ENCODE measurements around the gene CSRNP3.

CSRNP3 gene

DNA sequence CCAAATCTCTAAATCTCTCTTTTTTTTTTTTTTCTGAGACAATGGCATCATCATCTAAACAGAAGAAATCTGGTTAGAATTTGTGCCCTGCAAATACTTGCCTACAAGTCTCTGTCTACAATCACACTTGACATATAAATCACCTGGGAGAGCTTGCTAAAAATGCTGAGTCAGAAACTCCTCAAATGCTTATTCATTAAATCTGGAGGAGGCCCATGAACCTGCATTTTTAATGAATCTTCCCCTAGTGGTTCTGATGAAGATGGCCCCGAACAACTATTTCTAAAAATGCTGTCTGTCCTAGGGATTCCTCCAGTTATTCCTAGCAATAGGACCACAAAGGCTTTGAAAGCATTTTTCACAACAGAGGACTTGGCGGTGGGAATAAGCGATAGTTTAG lies 1.6 kb upstream of the CSRNP3 start:
- intact Hi-C loops (cut with DNase I), result loop anchor here (10.0 kb wide), 1 partner anchor 63 kb away; no protein-coding TSS in a partner anchor
- DNase-seq, result no peak

DNA sequence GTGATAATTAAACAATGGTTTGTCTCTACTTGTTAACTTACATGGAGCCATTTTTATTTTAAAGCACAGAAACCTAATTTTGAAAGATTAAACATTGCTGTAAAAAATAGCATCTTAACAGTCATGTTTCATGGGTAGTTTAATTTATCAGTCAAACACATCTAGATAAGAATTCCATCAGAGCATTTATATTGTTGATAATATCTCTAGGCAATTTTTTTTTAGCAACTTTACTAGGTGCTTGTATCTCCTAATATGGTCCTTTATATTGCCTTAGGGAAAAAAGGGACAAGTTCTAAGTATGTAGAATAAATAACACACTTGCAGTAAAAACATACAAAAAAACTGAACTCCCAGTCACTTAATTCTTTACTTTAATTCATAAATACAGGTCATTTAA lies 863 bp downstream of the CSRNP3 start:
- no peak for DNase-seq
- intact Hi-C loops (cut with DNase I), result loop anchor here (5.0 kb wide), 1 partner anchor 102 kb away; no protein-coding TSS in a partner anchor

DNA sequence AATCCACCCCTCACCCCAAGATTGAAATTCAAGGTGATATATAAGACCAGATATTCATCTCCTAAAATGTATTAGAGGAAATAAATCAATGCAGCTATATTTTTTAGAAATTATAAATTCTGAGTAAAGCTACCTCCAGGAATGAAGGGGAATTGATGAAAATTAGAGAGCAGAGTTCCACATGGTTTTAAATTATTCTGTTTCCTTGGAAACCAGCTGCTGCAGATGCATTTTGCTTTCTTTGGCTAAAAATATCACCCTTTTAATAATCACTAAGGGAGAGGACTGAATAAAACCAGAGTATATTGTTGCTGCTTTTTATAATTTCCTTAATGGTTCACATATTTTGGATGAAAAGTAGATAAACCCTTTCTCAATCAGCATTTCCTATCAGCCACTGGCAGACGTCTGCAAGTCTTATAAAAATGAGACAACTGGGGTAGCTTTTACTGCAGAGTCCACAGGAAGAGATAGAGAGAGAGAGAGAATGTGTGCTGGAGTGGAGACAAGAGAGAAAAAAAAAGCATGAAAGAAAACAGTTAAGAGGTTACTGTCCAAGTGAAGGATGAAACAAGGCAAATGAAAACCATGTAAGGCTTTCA lies 2.0 kb downstream of the CSRNP3 start:
- DNase-seq, result no peak
- intact Hi-C loops (cut with DNase I), result loop anchor here (5.0 kb wide), 1 partner anchor 101 kb away; no protein-coding TSS in a partner anchor

DNA sequence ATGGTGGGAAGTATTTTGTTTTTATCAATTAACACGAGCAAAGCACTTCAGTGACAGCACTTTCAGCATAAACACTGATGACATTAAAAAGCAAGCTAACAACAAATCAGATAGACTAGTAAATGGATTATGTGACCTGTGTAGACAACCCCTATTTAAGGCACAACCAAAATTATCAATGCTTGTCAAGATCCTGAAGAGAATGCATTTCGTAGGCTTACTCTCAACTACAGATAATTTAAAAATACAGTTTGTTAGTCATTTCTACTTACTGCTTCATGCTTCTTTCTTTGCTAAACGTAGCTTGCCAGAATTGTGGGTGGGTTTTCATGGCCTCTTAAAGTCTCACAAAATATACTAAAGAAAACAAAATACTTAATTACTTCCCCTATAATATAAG lies 3.4 kb downstream of the CSRNP3 start:
- intact Hi-C loops (cut with DNase I), result loop anchor here (5.0 kb wide), 1 partner anchor 99 kb away; no protein-coding TSS in a partner anchor
- no peak for DNase-seq

DNA sequence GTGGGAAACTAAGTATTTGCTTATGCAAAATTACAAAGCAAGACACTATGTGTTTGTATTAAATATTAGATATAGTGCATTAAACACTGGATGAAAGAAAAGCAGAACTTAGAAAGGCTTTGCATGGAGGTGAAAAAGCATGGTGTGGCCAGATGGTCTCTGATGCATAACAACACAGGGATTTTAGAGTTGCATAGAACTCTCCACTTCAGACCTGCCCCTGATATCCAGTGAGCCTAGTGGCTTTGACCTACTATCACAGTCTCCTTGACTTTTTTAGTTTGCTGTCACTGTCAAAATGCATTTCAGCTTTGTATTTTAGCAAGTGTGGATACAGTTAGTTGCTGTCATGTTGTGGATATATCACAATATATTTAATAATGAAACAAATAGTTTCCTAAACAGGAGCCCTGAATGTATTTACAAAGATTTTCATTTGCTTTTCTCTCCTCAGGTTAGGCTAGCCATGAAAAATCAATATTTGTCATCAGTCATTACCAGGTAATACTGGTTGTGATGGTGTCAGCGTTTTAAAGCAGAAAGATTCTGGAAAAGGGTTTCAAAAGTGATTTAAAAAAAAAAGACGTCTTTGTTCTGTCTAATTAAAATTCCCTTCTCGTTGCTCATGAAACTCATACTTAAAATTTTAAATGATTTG lies 5.2 kb downstream of the CSRNP3 start:
- intact Hi-C loops (cut with DNase I), result loop anchor here (5.0 kb wide), 1 partner anchor 98 kb away; no protein-coding TSS in a partner anchor
- no peak for DNase-seq

DNA sequence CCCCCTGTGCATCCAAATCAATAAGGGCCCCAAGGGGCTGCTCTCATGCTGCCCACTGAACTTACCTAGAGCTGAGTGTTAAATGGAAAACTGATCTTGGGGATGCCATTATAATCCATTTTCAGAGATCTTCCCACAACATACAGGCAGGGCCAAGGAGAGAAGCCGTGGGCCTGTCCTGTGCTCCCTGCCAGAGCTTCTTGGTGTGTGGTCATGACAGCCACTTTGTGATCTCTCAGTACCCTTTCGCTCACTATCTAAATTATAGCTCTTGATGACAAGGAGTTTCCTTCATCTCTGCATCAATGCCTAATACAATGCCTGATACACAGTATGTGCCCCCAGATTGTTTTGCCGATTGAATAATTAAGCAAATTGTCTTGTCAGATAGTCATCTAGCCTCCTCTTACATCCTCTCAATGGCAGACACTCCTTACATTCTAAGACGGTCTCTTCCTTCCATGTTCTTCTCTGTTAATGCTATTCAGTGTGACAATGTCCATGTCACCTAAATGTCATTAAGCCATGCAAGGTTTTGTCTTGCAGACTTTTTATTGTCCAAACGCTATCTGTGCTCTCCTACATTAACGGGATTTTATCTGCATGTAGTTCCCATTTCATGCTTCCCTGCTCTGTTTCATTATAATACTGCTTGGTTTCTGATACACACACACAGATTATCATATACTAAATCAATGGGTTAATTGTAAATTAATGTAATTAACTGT lies 5.9 kb downstream of the CSRNP3 start:
- intact Hi-C loops (cut with DNase I), result no loop called here
- peak in 2 of 10 donors; percentile 13 to 67 for DNase-seq

DNA sequence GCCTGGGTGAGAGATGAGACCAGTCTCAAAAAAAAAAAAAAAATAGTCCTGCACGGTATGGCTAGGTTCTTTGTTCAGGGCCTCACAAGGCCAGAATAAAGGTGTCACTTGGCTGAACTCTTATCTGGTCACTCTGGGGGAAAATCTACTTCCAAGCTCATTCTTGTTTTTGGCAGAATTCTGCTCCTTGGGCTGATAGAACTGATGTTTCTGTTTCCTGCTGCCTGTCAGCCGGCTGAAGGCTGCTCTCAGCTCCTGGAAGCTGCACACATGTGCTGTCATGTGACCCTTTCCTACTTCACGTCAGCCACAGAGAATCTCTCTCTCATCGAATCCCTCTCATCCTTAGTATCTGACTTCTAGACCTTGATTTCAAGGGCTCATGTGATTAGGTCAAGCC lies 10.4 kb downstream of the CSRNP3 start:
- intact Hi-C loops (cut with DNase I), result no loop called here
- no peak for DNase-seq

DNA sequence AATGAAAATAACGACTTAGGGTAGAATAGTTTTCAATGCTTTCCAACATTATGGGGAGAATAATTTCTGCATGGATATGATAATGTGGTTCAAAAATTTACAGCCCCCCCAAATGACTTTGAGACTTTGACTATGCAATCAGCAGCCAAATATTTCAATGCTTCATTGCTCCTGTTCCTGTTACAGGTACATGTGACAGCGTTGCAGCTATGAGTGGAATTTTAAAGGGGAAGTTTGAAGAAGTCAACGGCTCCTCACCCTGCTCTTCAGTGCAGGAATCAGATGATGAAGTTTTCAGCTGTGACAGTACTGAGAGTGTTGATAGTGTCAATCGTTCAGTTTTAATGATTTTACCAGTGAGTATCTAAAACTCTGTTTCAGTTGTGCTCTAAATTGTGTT lies 25.1 kb downstream of the CSRNP3 start:
- no peak for DNase-seq
- intact Hi-C loops (cut with DNase I), result no loop called here

DNA sequence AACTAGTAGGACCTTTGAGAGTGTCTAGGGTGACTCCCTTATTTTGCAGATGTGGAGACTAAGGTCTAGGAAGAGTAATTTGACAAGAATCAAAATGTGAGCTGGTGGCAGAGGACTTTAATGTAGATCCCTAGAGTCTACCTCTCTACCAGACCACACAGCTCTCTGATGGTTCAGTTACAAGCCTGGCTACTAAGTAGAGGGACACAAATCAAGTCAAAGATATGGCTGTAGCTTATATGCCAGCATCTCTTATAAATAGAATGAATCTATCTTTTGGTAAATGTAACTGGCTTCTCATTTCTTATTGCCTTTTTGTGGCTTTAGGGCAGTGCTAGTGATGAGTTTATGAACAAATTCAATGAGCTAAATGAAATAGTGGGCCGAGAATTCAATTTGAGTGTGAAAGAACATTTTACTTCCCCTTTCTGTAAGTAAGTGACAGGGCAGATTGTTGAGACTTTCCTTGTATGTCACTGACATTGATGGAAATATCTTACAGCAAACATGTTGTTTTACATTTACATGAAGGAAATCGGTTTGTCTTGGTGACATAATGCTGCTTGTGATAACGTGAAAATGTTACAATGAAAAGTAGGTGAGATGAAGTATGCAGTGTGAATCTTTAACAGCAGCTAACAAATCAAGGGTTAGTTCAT lies 28.3 kb downstream of the CSRNP3 start:
- DNase-seq, result no peak

DNA sequence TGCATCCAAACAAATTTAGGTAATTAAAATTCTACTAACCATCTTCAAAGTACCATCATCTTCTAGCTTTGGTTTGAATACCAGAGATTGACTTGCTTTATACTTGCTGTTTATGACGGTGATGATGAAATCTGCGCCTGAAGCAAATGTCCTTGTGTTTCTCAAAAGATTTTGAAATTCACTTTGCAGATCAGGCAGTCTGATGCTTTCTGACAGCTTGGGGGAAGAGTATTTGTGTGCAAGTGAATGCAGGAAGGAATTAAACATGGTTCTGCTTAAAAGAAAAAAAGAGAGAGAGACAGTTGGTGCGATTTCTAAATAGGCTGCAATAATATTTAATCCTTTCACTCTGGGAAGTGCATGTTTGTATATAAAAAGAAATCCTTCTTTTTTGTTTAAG lies 29.6 kb downstream of the CSRNP3 start:
- intact Hi-C loops (cut with DNase I), result no loop called here
- no peak for DNase-seq

More for the DNA sequence above, 28.3 kb downstream of the CSRNP3 start:
- intact Hi-C loops (cut with DNase I), result no loop called here

DNA sequence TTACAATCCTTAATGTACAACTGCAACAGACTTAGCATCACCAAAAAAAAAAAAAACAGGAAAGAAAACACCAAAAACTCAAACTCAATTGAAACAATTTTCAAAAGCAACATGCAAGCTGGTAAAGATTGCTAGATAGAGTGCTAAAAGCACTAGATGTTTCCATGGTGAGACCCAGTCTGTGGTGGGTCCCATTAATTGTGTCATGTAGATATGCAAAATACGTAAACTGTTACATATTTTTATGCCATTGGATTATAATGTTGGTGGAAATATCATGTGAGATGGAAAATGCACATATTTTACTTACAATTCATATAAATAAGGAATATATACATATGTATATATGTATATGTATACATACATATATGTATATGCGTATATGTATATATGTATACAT lies 30.5 kb downstream of the CSRNP3 start:
- intact Hi-C loops (cut with DNase I), result no loop called here

DNA sequence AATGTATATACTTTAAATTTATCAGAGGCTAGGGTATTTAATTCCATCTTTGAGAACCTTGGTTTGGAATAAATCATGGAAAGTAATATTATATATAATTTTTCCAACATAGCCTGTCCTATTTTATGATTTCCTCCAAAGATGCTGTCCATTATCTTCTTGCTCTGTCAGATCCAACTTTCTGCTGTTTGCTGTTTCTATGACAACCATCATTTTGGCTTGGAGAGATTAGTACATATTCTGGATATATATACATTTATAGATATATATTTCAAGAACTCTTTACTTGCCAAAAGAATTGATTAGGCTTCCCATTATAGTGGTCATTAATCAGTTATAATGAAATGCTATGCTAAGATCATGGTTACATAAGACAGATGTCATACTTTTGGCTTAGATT lies 31.3 kb downstream of the CSRNP3 start:
- DNase-seq, result no peak
- intact Hi-C loops (cut with DNase I), result no loop called here

More for the DNA sequence above, 30.5 kb downstream of the CSRNP3 start:
- DNase-seq, result no peak

DNA sequence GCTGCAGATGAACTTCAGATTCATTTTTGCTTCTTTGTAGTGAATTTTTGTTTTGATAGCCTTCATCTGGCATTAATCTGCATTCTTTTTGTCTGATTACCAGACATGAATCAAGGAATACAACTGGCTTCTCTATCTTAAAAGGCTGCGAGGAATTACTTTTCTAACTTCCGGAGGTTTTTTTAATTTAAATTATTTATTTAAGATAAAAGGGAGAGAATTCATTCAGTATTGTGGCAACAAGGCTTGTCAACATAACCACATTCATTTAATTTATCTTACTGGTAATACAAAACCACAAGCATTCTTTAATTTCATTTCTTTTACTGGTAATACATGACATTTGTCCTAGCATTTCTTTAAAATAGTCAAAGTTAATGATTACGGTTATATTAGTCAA lies 36.0 kb downstream of the CSRNP3 start:
- DNase-seq, result no peak
- intact Hi-C loops (cut with DNase I), result no loop called here

DNA sequence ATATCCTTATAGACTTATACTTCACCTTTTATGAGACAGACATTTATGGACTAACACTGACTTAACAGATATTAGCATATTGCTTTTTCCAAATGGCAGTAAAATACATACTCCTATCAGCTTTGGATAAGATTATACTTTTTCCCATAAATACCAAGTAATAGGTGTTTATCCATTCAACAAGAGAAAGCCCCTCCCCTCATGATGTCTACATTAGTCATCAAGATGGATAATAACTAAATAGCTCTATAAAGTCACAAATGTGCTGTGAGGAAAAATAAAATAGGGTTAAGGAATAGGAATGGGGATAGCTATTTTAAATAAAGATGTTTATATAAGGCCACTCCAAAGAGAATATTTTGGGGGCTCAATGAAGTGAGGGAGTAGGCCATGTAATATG lies 39.4 kb downstream of the CSRNP3 start:
- intact Hi-C loops (cut with DNase I), result no loop called here
- no peak for DNase-seq

DNA sequence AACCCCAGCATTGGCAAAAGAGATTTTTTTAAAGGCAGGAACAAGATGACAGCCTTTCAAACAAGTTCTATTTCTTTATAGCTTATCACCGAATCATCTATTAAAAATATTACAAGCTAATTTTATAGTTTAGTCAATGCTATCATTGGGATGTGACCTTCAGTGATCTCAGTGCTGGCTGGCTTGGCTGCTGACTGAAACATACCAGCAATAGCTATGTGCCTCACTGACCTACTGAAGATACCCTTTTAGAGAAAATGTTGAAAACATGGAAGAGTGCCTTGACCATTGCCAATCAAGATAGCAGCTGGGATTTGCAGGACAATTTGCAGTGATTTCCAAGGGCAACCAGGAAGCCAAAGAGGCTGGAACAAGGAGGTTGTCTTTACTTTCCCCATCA lies 44.0 kb downstream of the CSRNP3 start:
- intact Hi-C loops (cut with DNase I), result no loop called here
- no peak for DNase-seq

DNA sequence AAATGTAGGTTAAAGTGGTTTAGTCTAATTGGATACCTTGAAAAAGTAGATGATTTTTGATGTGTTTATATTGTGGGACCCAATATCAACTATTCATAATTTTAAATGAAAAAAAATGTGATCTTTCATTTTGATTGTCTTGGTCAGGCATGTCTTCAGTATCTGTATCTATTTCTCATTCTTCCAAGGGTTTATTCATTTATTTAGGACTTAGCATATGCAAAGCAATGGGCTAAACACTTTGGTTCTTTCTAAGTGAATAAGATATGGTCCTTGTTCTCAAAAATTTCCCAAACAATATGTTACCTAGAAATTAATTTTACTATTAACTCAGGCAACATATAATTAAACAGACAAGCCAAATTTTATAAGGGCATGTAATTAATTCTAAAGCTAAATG lies 49.1 kb downstream of the CSRNP3 start:
- DNase-seq, result no peak
- intact Hi-C loops (cut with DNase I), result no loop called here

DNA sequence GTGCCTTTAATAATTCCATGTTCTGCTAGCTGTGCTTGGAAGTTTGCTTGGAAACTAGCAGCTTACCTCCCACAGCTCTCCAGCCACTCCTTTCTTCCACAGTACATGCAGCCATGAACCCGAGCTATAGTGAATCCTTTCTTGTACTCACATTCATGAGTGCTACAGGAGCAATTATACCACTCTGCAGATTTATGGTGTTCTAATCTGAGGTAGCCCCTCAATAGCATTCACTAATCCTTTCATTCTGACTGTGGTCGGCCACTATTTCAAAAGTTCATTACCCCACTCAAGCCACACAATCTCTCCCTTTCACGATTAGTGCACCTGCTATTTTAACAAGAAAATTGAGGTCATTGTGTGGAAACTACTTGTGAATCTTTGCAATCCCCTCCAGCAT lies 53.2 kb downstream of the CSRNP3 start:
- DNase-seq, result no peak
- intact Hi-C loops (cut with DNase I), result no loop called here

DNA sequence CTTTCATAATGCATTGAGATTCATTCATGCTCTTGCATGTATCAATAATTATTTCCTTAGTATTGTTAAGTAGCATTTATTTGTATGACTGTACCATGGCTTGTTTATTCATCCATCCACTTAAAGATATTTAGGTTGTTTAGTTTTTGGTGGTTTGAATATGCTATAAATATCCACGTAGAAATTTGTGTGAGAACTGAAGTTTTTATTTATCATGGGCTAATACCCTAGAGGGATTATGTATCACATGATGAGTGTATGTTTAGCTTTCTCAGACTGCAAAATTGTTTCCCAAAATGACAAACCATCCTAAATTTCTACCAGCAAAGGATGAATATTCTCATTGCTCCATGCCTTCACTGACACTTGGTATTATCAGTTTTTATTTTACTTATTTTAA lies 55.2 kb downstream of the CSRNP3 start:
- no peak for DNase-seq
- intact Hi-C loops (cut with DNase I), result no loop called here

DNA sequence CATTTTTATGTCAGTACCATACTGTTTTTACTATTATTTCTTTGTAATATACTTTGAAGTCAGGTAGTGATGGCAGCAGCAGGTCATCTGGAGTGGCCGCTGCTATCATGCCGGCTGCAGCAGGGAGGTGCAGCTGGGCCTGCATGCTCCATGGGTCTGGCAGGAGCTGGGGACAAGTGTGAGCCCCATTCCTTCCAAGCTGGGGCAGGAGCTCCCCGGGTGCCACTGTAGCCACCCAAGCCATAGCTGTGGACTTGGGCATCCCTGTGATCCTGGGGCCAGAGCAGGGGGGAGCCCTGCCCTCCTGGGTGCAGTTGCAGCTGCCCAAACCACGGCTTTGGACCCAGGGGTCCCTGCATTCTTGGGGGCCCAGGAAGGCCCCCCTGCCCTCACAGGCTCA lies 59.2 kb downstream of the CSRNP3 start:
- intact Hi-C loops (cut with DNase I), result no loop called here
- no peak for DNase-seq

DNA sequence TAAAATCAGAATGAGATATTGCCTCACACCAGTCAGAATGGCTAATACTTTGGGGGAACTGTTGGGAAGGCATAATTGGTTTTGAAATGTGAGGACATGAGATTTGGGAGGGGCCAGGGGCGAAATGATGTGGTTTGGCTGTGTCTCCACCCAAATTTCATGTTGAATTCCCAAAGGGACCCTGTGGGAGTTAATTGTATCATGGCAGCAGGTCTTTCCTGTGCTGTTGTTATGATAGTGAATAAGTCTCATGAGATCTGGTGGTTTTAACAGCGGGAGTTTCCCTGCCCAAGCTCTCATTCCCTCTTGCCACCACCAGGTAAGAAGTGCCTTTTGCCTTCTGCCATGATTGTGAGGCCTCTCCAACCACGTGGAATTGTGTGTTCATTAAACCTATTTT lies 59.6 kb downstream of the CSRNP3 start:
- intact Hi-C loops (cut with DNase I), result no loop called here
- DNase-seq, result no peak

DNA sequence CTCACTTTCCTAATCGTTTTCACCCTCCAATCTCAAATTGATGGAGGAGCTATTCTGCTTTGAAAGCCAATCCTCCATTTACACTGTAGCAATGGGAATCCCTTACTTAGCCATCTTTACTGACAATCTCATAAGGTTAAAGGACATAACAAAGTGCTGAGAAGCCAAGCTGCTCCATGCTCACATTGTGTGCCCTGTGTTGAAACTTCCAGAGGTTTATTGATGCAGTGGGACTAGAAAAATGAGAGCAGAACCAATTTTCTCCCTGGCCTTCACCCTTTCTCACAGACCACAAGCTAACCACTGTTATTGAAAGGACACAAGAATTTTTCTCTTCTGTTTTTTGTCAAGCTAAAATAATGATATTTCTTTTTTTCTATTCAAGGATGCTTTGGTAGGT lies 63.8 kb downstream of the CSRNP3 start:
- no peak for DNase-seq
- intact Hi-C loops (cut with DNase I), result no loop called here

All from posterior cingulate gyrus (tissue), 11 donors.